Measurements from ENCODE around the gene ICAM3. TPM values are rescaled to one million over a fixed set of nuclear protein-coding genes. Genes with fewer than 3 reads are reported as not detected.

The ICAM3 gene
- total RNA-seq, 4 donors from 2014 or later: 3.1 to 4.5 (median 3.8) TPM

GRCh38 chr19:10286803-10287737 is 52.4 kb downstream of the ICAM3 start, which contains the start of gene ICAM4:
ICAM4 (plus strand) TSS chr19:10286955; CDS start chr19:10287013, 58 bp downstream.
- Histone ChIP-seq H3K4me3 (no peak within 1 kb of the TSS), H3K27me3 (peaks cover 51% of the 10 kb centered on the region), H3K36me3 (peaks cover 28% of the 10 kb centered on the region), H3K4me1 (peaks cover 53% of the 10 kb centered on the region), H3K27ac (no peak within 1 kb of the TSS), H3K9me3 (no peaks in the 10 kb centered on the region)
- WGBS: 19% methylated on average over 28 of the region's 59 CpGs
- peak in 1 of 2 donors; percentile 72 for DNase-seq (ENCODE audit: low spot score in 2 of 2)
- TF ChIP-seq POLR2A (IDR thresholded peaks at IDR 0.05) (no peak), EP300 (IDR thresholded peaks at IDR 0.05) (no peak), POLR2AphosphoS5 (IDR thresholded peaks at IDR 0.05) (no peak)
- TF ChIP-seq, protein P1, sequence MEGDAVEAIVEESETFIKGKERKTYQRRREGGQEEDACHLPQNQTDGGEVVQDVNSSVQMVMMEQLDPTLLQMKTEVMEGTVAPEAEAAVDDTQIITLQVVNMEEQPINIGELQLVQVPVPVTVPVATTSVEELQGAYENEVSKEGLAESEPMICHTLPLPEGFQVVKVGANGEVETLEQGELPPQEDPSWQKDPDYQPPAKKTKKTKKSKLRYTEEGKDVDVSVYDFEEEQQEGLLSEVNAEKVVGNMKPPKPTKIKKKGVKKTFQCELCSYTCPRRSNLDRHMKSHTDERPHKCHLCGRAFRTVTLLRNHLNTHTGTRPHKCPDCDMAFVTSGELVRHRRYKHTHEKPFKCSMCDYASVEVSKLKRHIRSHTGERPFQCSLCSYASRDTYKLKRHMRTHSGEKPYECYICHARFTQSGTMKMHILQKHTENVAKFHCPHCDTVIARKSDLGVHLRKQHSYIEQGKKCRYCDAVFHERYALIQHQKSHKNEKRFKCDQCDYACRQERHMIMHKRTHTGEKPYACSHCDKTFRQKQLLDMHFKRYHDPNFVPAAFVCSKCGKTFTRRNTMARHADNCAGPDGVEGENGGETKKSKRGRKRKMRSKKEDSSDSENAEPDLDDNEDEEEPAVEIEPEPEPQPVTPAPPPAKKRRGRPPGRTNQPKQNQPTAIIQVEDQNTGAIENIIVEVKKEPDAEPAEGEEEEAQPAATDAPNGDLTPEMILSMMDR (IDR thresholded peaks at IDR 0.05): no peak

DNA sequence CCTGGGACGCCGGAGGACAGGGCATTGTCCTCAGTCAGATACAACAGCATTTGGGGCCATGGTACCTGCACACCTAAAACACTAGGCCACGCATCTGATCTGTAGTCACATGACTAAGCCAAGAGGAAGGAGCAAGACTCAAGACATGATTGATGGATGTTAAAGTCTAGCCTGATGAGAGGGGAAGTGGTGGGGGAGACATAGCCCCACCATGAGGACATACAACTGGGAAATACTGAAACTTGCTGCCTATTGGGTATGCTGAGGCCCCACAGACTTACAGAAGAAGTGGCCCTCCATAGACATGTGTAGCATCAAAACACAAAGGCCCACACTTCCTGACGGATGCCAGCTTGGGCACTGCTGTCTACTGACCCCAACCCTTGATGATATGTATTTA is 54.0 kb downstream of the ICAM3 start:
- Histone ChIP-seq H3K27me3 (peaks cover 34% of the 10 kb centered on the region), H3K4me1 (peaks cover 36% of the 10 kb centered on the region), H3K36me3 (peaks cover 29% of the 10 kb centered on the region), H3K27ac (no peak overlapping the region), H3K9me3 (no peaks in the 10 kb centered on the region), H3K4me3 (no peak overlapping the region)
- TF ChIP-seq, protein P1 (IDR thresholded peaks at IDR 0.05): no peak
- no peak for TF ChIP-seq POLR2AphosphoS5 (IDR thresholded peaks at IDR 0.05)
- TF ChIP-seq POLR2A (IDR thresholded peaks at IDR 0.05): no peak
- TF ChIP-seq EP300 (IDR thresholded peaks at IDR 0.05): no peak
- no peak for DNase-seq (ENCODE audit: low spot score in 2 of 2)
- 90% methylated on average over 4 of the region's 4 CpGs for WGBS

DNA sequence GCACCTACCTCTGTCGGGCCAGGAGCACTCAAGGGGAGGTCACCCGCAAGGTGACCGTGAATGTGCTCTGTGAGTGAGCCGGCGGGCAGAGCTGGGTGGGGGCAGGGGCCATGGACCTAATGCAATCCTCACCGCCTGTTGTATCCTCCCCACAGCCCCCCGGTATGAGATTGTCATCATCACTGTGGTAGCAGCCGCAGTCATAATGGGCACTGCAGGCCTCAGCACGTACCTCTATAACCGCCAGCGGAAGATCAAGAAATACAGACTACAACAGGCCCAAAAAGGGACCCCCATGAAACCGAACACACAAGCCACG is 54.5 kb downstream of the ICAM3 start:
- H3K9me3 ChIP-seq: no peaks in the 10 kb centered on the region
- 97% methylated on average over 5 of the region's 13 CpGs for WGBS
- peaks cover 32% of the 10 kb centered on the region for H3K4me1 ChIP-seq
- TF ChIP-seq, protein P1 (IDR thresholded peaks at IDR 0.05): no peak
- no peak for TF ChIP-seq POLR2A (IDR thresholded peaks at IDR 0.05)
- TF ChIP-seq EP300 (IDR thresholded peaks at IDR 0.05): no peak
- TF ChIP-seq POLR2AphosphoS5 (IDR thresholded peaks at IDR 0.05): no peak
- peaks cover 30% of the 10 kb centered on the region for H3K27me3 ChIP-seq
- no peak for DNase-seq (ENCODE audit: low spot score in 2 of 2)
- no peak overlapping the region for H3K27ac ChIP-seq
- H3K36me3 ChIP-seq: peaks cover 33% of the 10 kb centered on the region
- no peak overlapping the region for H3K4me3 ChIP-seq

DNA sequence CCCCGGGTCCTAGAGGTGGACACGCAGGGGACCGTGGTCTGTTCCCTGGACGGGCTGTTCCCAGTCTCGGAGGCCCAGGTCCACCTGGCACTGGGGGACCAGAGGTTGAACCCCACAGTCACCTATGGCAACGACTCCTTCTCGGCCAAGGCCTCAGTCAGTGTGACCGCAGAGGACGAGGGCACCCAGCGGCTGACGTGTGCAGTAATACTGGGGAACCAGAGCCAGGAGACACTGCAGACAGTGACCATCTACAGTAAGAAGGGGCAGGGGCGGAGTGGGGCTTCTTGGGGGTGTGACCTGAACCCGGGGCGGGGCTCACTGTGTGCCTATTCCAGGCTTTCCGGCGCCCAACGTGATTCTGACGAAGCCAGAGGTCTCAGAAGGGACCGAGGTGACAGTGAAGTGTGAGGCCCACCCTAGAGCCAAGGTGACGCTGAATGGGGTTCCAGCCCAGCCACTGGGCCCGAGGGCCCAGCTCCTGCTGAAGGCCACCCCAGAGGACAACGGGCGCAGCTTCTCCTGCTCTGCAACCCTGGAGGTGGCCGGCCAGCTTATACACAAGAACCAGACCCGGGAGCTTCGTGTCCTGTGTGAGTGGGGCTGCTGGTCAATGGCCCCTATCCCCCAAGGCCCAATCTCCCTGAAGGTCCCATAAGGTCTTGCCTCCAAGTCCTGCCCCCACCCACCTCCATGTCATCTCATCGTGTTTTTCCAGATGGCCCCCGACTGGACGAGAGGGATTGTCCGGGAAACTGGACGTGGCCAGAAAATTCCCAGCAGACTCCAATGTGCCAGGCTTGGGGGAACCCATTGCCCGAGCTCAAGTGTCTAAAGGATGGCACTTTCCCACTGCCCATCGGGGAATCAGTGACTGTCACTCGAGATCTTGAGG is 55.1 kb downstream of the ICAM3 start:
- Histone ChIP-seq H3K27ac (no peak overlapping the region), H3K9me3 (no peaks in the 10 kb centered on the region), H3K36me3 (peaks cover 34% of the 10 kb centered on the region), H3K4me3 (no peak overlapping the region), H3K27me3 (peaks cover 24% of the 10 kb centered on the region), H3K4me1 (peaks cover 26% of the 10 kb centered on the region)
- no peak for DNase-seq (ENCODE audit: low spot score in 2 of 2)
- no peak for TF ChIP-seq EP300 (IDR thresholded peaks at IDR 0.05)
- TF ChIP-seq POLR2AphosphoS5 (IDR thresholded peaks at IDR 0.05): no peak
- TF ChIP-seq, protein P1 (IDR thresholded peaks at IDR 0.05): no peak
- no peak for TF ChIP-seq POLR2A (IDR thresholded peaks at IDR 0.05)
- 96% methylated on average over 16 of the region's 34 CpGs for WGBS

Other genes with a start within 250 kb of the ICAM3 start
- 1 to 10 TPM in 1 of 4 donors, under 1 TPM in 2, not detected in 1; 0.38 to 1.1 (median 0.42) TPM for gene ANGPTL6, start 236.9 kb downstream of the ICAM3 start, total RNA-seq
- 10 to 100 TPM; 41.9 to 55.1 (median 46.8) TPM for gene PPAN, start 233.3 kb downstream of the ICAM3 start, total RNA-seq
- gene P2RY11, start 227.9 kb downstream of the ICAM3 start, total RNA-seq: 10 to 100 TPM; 16.4 to 32.9 (median 19.9) TPM
- 100 to 1,000 TPM; 211 to 315 (median 225) TPM for gene EIF3G, start 219.7 kb downstream of the ICAM3 start, total RNA-seq
- gene DNMT1, start 144.7 kb downstream of the ICAM3 start, total RNA-seq: 10 to 100 TPM; 36.1 to 54.4 (median 44.2) TPM
- gene S1PR2, start 108.3 kb downstream of the ICAM3 start, total RNA-seq: 1 to 10 TPM; 3.9 to 9.9 (median 8.6) TPM
- gene MRPL4, start 87.4 kb downstream of the ICAM3 start, total RNA-seq: 100 to 1,000 TPM in 1 of 4 donors, 10 to 100 TPM in 3; 53.3 to 108 (median 77.3) TPM
- gene ICAM1, start 68.5 kb downstream of the ICAM3 start, total RNA-seq: 10 to 100 TPM in 2 of 4 donors, 1 to 10 TPM in 2; 9.1 to 11.1 (median 9.6) TPM
- not detected for gene ICAM4, start 52.7 kb downstream of the ICAM3 start, total RNA-seq
- under 1 TPM in 3 of 4 donors, not detected in 1; 0.21 to 0.97 (median 0.62) TPM for gene ICAM5, start 49.7 kb downstream of the ICAM3 start, total RNA-seq
- gene ZGLP1, start 29.8 kb downstream of the ICAM3 start, total RNA-seq: 1 to 10 TPM; 1.4 to 7.2 (median 2.9) TPM
- gene FDX2, start 23.6 kb downstream of the ICAM3 start, total RNA-seq: 10 to 100 TPM in 3 of 4 donors, 1 to 10 TPM in 1; 7.9 to 19.0 (median 14.5) TPM
- gene RAVER1, start 6.1 kb downstream of the ICAM3 start, total RNA-seq: 10 to 100 TPM; 18.4 to 27.8 (median 24.8) TPM
- 100 to 1,000 TPM in 2 of 4 donors, 10 to 100 TPM in 2; 80.4 to 200 (median 124) TPM for gene TYK2, start 40.9 kb upstream of the ICAM3 start, total RNA-seq
- 100 to 1,000 TPM in 3 of 4 donors, 10 to 100 TPM in 1; 91.7 to 178 (median 109) TPM for gene CDC37, start 63.9 kb upstream of the ICAM3 start, total RNA-seq
- gene PDE4A, start 80.9 kb upstream of the ICAM3 start, total RNA-seq: 1 to 10 TPM; 3.7 to 7.9 (median 5.6) TPM
- 10 to 100 TPM; 44.3 to 75.8 (median 69.9) TPM for gene KEAP1, start 163.7 kb upstream of the ICAM3 start, total RNA-seq
- gene S1PR5, start 177.8 kb upstream of the ICAM3 start, total RNA-seq: 10 to 100 TPM; 19.2 to 63.8 (median 26.8) TPM
- 10 to 100 TPM; 52.2 to 80.8 (median 63.6) TPM for gene ATG4D, start 204.3 kb upstream of the ICAM3 start, total RNA-seq
- 10 to 100 TPM; 19.1 to 46.9 (median 24.5) TPM for gene KRI1, start 226.4 kb upstream of the ICAM3 start, total RNA-seq
- gene CDKN2D, start 229.4 kb upstream of the ICAM3 start, total RNA-seq: 10 to 100 TPM in 2 of 4 donors, 1 to 10 TPM in 2; 8.9 to 11.6 (median 10.3) TPM
- 10 to 100 TPM; 28.9 to 65.9 (median 59.1) TPM for gene AP1M2, start 247.7 kb upstream of the ICAM3 start, total RNA-seq

All from suprapubic skin (tissue), 4 donors.